HCT116 (cell line): Measurements from ENCODE around the gene ALG6. TPM values are rescaled to one million over a fixed set of nuclear protein-coding genes. Genes with fewer than 3 reads are reported as not detected.

Experiments
- ATAC-seq: fragments of 200-7000 bp; cut with Tn5 transposase; 2 replicates; pipeline ENCODE4 v1.9.1; 2020; ENCODE audit warnings: mild to moderate bottlenecking, moderate library complexity
- BruUV-seq: library from RNA; stranded (reverse); fragments of 400-500 nt; replicated peaks from 2 replicates; lab custom pipeline; 2021; lab: Mats Ljungman, UMichigan
- CTCF ChIA-PET: fragments of 300-600 bp; sonication (Branson Sonifier 250); formaldehyde crosslinking; loops from one replicate; lab custom pipeline; 2021; ENCODE audit warnings: antibody characterized with exemption; lab: Charles Lee
- POLR2A ChIA-PET: fragments of 300-600, 350-600 bp; sonication (Branson Sonifier 250); formaldehyde crosslinking; loops from one replicate; lab custom pipeline; 2021; ENCODE audit warnings: antibody characterized with exemption; lab: Charles Lee
- RAD21 ChIA-PET, 2 experiments: fragments of 300-600 bp; sonication (Branson Sonifier 250); formaldehyde crosslinking; loops; one replicate each; lab custom pipeline; 2023; ENCODE audit warnings: low total read pairs in 2 of 2; ENCODE audit not compliant: uncharacterized antibody in 2 of 2, unreplicated experiment in 2 of 2, low non-redundant PET in 1 of 2; lab: Charles Lee
- DNase-seq: peaks from one replicate; pipeline ENCODE4 v3.0.0-alpha.2; 2010; ENCODE audit warnings: low read depth, low spot score
- H2AFZ ChIP-seq: fragments of 200-600 bp; shearing (Covaris generic), sonication (generic); 2 replicates; pipeline ENCODE4 v1.6.1; 2017; ENCODE audit warnings: low read depth, mixed run types, mixed read lengths, antibody characterized with exemption, low read length; ENCODE audit not compliant: poor library complexity, severe bottlenecking
- H3K27ac ChIP-seq: 2 replicates; pipeline ENCODE4 v1.5.1; 2012; ENCODE audit warnings: low read depth, low read length
- H3K27me3 ChIP-seq: fragments of 200-600 bp; sonication (generic); 2 replicates; pipeline ENCODE4 v1.6.1; 2016; ENCODE audit warnings: mixed run types, low read length, mixed read lengths; ENCODE audit not compliant: insufficient read depth
- H3K36me3 ChIP-seq, 2 experiments: fragments of 200-500 bp in 1 of 2; fragments of 200-600 bp in 1 of 2; sonication (Bioruptor generic) in 1 of 2; sonication (generic) in 1 of 2; 2 replicates each; pipeline versions ENCODE4 v1.5.1 to v1.6.1; 2014 to 2016; ENCODE audit warnings: low read length in 2 of 2, inconsistent platforms in 1 of 2, mixed read lengths in 1 of 2, mixed run types in 1 of 2; ENCODE audit not compliant: insufficient read depth in 2 of 2, control insufficient read depth in 1 of 2
- H3K4me1 ChIP-seq, 2 experiments: fragments of 200-600 bp in 1 of 2; sonication (generic) in 1 of 2; 2 replicates each; pipeline versions ENCODE4 v1.5.1 to v1.6.1; 2012 to 2017; ENCODE audit warnings: low read length in 2 of 2, inconsistent platforms in 1 of 2, mild to moderate bottlenecking in 1 of 2, mixed read lengths in 1 of 2, mixed run types in 1 of 2, moderate library complexity in 1 of 2; ENCODE audit not compliant: insufficient read depth in 2 of 2, control insufficient read depth in 1 of 2
- H3K4me2 ChIP-seq: fragments of 200-600 bp; sonication (generic); 2 replicates; pipeline ENCODE4 v1.6.1; 2017; ENCODE audit warnings: mixed run types, low read length, mixed read lengths
- H3K4me3 ChIP-seq, 2 experiments: fragments of 200-600 bp in 1 of 2; sonication (generic) in 1 of 2; replicated peaks in 1 of 2; 2 replicates each; pipeline ENCODE4 v1.5.1; 2011 to 2016; ENCODE audit warnings: low read length in 2 of 2, control low read depth in 1 of 2, low read depth in 1 of 2, mild to moderate bottlenecking in 1 of 2, mixed read lengths in 1 of 2, mixed run types in 1 of 2
- H3K79me2 ChIP-seq: fragments of 200-600 bp; sonication (generic); 2 replicates; pipeline ENCODE4 v1.6.1; 2017; ENCODE audit warnings: mild to moderate bottlenecking, mixed run types, low read length, moderate library complexity, mixed read lengths; ENCODE audit not compliant: insufficient read depth
- H3K9ac ChIP-seq: fragments of 200-600 bp; sonication (generic); 2 replicates; pipeline ENCODE4 v1.6.1; 2016; ENCODE audit warnings: low read length, mixed read lengths
- H3K9me2 ChIP-seq: fragments of 200-600 bp; sonication (generic), shearing (Covaris generic); 2 replicates; pipeline ENCODE4 v1.6.1; 2017; ENCODE audit warnings: mixed run types, mild to moderate bottlenecking, moderate library complexity; ENCODE audit not compliant: insufficient read depth
- H3K9me3 ChIP-seq, 2 experiments: fragments of 200-500 bp in 1 of 2; fragments of 200-600 bp in 1 of 2; sonication (Bioruptor generic) in 1 of 2; sonication (generic) in 1 of 2; 2 replicates each; pipeline ENCODE4 v1.6.1; 2014 to 2017; ENCODE audit warnings: low read length in 2 of 2, mixed read lengths in 2 of 2, inconsistent platforms in 1 of 2, low read depth in 1 of 2, mild to moderate bottlenecking in 1 of 2, mixed run types in 1 of 2, moderate library complexity in 1 of 2; ENCODE audit not compliant: control insufficient read depth in 1 of 2, insufficient read depth in 1 of 2
- H4K20me1 ChIP-seq: fragments of 200-600 bp; sonication (generic), shearing (Covaris generic); 2 replicates; pipeline ENCODE4 v1.6.1; 2017; ENCODE audit warnings: mixed run types, mild to moderate bottlenecking, moderate library complexity; ENCODE audit not compliant: insufficient read depth
- CEBPB ChIP-seq: IDR thresholded peaks from 2 replicates; pipeline ENCODE4 v1.6.1; 2012; ENCODE audit warnings: low read depth
- CTCF ChIP-seq, 3 experiments: fragments of 200-600 bp in 1 of 3; sonication (generic) in 1 of 3; IDR thresholded peaks in 2 of 3; conservative IDR thresholded peaks in 1 of 3; 2 replicates each; pipeline ENCODE4 v1.5.1; 2012 to 2017; ENCODE audit warnings: low read depth in 2 of 3, low read length in 2 of 3, antibody characterized with exemption in 1 of 3, borderline replicate concordance in 1 of 3, control low read depth in 1 of 3, mild to moderate bottlenecking in 1 of 3, mixed read lengths in 1 of 3, mixed run types in 1 of 3, moderate library complexity in 1 of 3; ENCODE audit not compliant: insufficient read depth in 1 of 3
- ELF1 ChIP-seq: IDR thresholded peaks from 2 replicates; pipeline ENCODE4 v1.6.1; 2012; ENCODE audit warnings: low read depth, borderline replicate concordance
- EZH2 ChIP-seq: fragments of 200-600 bp; sonication (generic); IDR thresholded peaks from 2 replicates; pipeline ENCODE4 v1.6.1; 2017; ENCODE audit warnings: antibody characterized with exemption, mixed run types
- EZH2phosphoT487 ChIP-seq: fragments of 200-600 bp; IDR thresholded peaks from 2 replicates; pipeline ENCODE4 v1.6.1; 2018; ENCODE audit warnings: antibody characterized with exemption, borderline replicate concordance
- FOSL1 ChIP-seq: IDR thresholded peaks from 2 replicates; pipeline ENCODE4 v1.6.1; 2012; ENCODE audit warnings: low read depth
- JUND ChIP-seq: IDR thresholded peaks from 2 replicates; pipeline ENCODE4 v1.6.1; 2012
- RAD21 ChIP-seq: IDR thresholded peaks from 2 replicates; pipeline ENCODE4 v1.6.1; 2012; ENCODE audit warnings: low read depth, mild to moderate bottlenecking
- REST ChIP-seq: IDR thresholded peaks from 2 replicates; pipeline ENCODE4 v1.6.1; 2012; ENCODE audit warnings: low read depth
- SRF ChIP-seq: IDR thresholded peaks from 2 replicates; pipeline ENCODE4 v1.6.1; 2012; ENCODE audit warnings: low read depth
- YY1 ChIP-seq: IDR thresholded peaks from 2 replicates; pipeline ENCODE4 v1.6.1; 2011; ENCODE audit warnings: low read length, low read depth, moderate library complexity, mild to moderate bottlenecking; ENCODE audit not compliant: insufficient replicate concordance; ENCODE audit errors: extremely low read depth
- ZFX ChIP-seq: fragments of 450-650 bp; IDR thresholded peaks from 2 replicates; pipeline ENCODE4 v1.6.1; 2017
- ZNF274 ChIP-seq: fragments of 200-500 bp; sonication (Bioruptor generic); IDR thresholded peaks from 2 replicates; pipeline ENCODE4 v1.6.1; 2014; ENCODE audit warnings: mild to moderate bottlenecking, low read depth, low read length, inconsistent platforms
- intact Hi-C: fragments of 100-400 bp; cut with micrococcal nuclease; formaldehyde crosslinking; loops from 2 replicates; pipeline ENCODE4 v1.10.0; 2022
- total RNA-seq: library from RNA; stranded (reverse); gene quantifications from one replicate; pipeline ENCODE4 v1.2.1, GENCODE V29; 2021; ENCODE audit not compliant: unreplicated experiment

ALG6 gene
- total RNA-seq, 1 experiment from 2014 or later = 14.7 TPM

- Histone ChIP-seq H3K4me3 (no peak overlapping the region), H3K4me1 (no peaks in the 10 kb centered on the region), H3K79me2 (no peaks in the 10 kb centered on the region), H3K27me3 (no peaks in the 10 kb centered on the region), H2AFZ (no peak overlapping the region), H3K9ac (no peak overlapping the region), H4K20me1 (no peaks in the 10 kb centered on the region), H3K9me2 (no peaks in the 10 kb centered on the region), H3K9me3 (no peaks in the 10 kb centered on the region), H3K36me3 (no peaks in the 10 kb centered on the region), H3K27ac (no peak overlapping the region), H3K4me2 (no peak overlapping the region)
- no peak for DNase-seq
- RAD21 ChIA-PET = interaction anchor here in 1 of 2 experiments (0.7 kb wide), 1 partner anchor 280 kb away, joined by 3 read pairs; no protein-coding TSS in a partner anchor
- no TSS peak for BruUV-seq
- CTCF ChIA-PET = interaction anchor here (1.0 to 1.4 kb wide), 2 partner anchors 10 to 28 kb away, joined by 4 read pairs; no protein-coding TSS in a partner anchor
- intact Hi-C loops = no loop called here
- TF ChIP-seq EZH2 = no peak
- TF ChIP-seq, all 23 proteins: peak for 0
- POLR2A ChIA-PET = no interaction called here
- no peak for ATAC-seq
Measured at GRCh38 chr1:63413394-63413793, 46.0 kb downstream of the ALG6 start.

GRCh38 chr1:63414691-63415365 is 47.4 kb downstream of the ALG6 start:
- no TSS peak for BruUV-seq
- ATAC-seq = no peak
- no peak overlapping the region for H3K4me3 ChIP-seq
- ChIA-PET RAD21 (no interaction called here), CTCF (no interaction called here), POLR2A (no interaction called here)
- no peak overlapping the region for H3K9ac ChIP-seq
- no peaks in the 10 kb centered on the region for H3K9me3 ChIP-seq
- no peaks in the 10 kb centered on the region for H3K36me3 ChIP-seq
- H3K9me2 ChIP-seq = no peaks in the 10 kb centered on the region
- H3K27me3 ChIP-seq = no peaks in the 10 kb centered on the region
- H2AFZ ChIP-seq = no peak overlapping the region
- no peak overlapping the region for H3K4me2 ChIP-seq
- intact Hi-C loops = no loop called here
- DNase-seq = no peak
- no peaks in the 10 kb centered on the region for H3K4me1 ChIP-seq
- no peak for TF ChIP-seq JUND
- no peak for TF ChIP-seq ZNF274
- TF ChIP-seq CTCF (IDR thresholded peaks at IDR 0.05 in 2 of 3, conservative IDR thresholded peaks at IDR 0.05 in 1 of 3; ENCODE audit: borderline replicate concordance in 1 of 3, insufficient read depth in 1 of 3, low read depth in 2 of 3, low read length in 2 of 3) = no peak
- no peak for TF ChIP-seq SRF
- TF ChIP-seq CEBPB = no peak
- no peak for TF ChIP-seq EZH2phosphoT487
- TF ChIP-seq YY1 = no peak
- no peak for TF ChIP-seq RAD21
- no peak for TF ChIP-seq REST
- no peak for TF ChIP-seq FOSL1
- no peak for TF ChIP-seq ZFX
- TF ChIP-seq ELF1 = no peak
- H4K20me1 ChIP-seq = no peaks in the 10 kb centered on the region
- no peaks in the 10 kb centered on the region for H3K79me2 ChIP-seq
- H3K27ac ChIP-seq = no peak overlapping the region
